ENCODE data around the gene RORC.

Gene RORC

GRCh38 chr1:151819976-151820623 lies 11.5 kb downstream of the RORC start:
- TF ChIP-seq Cebpa-rat (IDR thresholded peaks at IDR 0.05): no peak
- H3K4me1 ChIP-seq: peaks cover 99% of the 10 kb centered on the region
- H3K4me3 ChIP-seq: no peak overlapping the region
- H3K4me2 ChIP-seq: peak overlapping the region; percentile 86
- no peaks in the 10 kb centered on the region for H3K36me3 ChIP-seq
- H3K27me3 ChIP-seq: no peaks in the 10 kb centered on the region
- H3K9me3 ChIP-seq: no peaks in the 10 kb centered on the region
- H4K20me1 ChIP-seq: no peaks in the 10 kb centered on the region
- peak overlapping the region; percentile 77; the same call in 1 of the 2 replicates for H3K27ac ChIP-seq
- no peak overlapping the region for H3K9ac ChIP-seq

- H4K20me1 ChIP-seq: no peaks in the 10 kb centered on the region
- no peak for TF ChIP-seq Cebpa-rat (IDR thresholded peaks at IDR 0.05)
- H3K27ac ChIP-seq: peak overlapping the region; percentile 77
- no peak overlapping the region for H3K9ac ChIP-seq
- H3K4me2 ChIP-seq: peak overlapping the region; percentile 86
- no peak overlapping the region for H3K4me3 ChIP-seq
- H3K27me3 ChIP-seq: no peaks in the 10 kb centered on the region
- no peaks in the 10 kb centered on the region for H3K9me3 ChIP-seq
- H3K4me1 ChIP-seq: peaks cover 99% of the 10 kb centered on the region
- H3K36me3 ChIP-seq: no peaks in the 10 kb centered on the region
Observed at GRCh38 chr1:151819227-151819835, 12.3 kb downstream of the RORC start.

DNA sequence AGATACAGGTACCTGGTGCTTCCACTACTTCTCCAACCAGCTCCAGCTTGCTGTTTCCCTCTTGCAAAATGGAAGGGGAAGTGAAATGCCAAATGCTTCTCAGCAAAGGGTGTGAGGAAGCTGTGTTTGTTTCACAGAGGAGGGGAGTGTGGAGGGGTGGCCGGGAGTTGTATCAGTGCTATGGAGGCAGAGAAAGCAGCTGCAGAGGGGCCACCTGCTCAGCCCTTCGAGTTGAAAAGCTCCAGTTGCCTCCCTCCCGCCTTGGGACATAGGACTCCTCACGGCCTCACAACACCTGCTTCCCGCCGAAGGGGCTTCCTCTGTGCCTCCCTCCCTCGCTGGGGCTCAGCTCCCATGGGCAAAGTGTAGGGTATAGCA lies 14.3 kb downstream of the RORC start:
- Histone ChIP-seq H3K9me3 (no peaks in the 10 kb centered on the region), H3K36me3 (no peaks in the 10 kb centered on the region), H3K27ac (peak overlapping the region; percentile 77), H3K27me3 (no peaks in the 10 kb centered on the region), H3K9ac (peak overlapping the region; percentile 8; the same call in 1 of the 2 replicates), H4K20me1 (no peaks in the 10 kb centered on the region), H3K4me1 (peaks cover 94% of the 10 kb centered on the region), H3K4me2 (peak overlapping the region; percentile 86), H3K4me3 (peak overlapping the region; percentile 34; the same call in 1 of the 2 replicates)
- no peak; the same call in 1 of the 2 replicates for TF ChIP-seq Cebpa-rat (IDR thresholded peaks at IDR 0.05)

- H3K9ac ChIP-seq: peak overlapping the region; percentile 54; the same call in 1 of the 2 replicates
- H3K36me3 ChIP-seq: no peaks in the 10 kb centered on the region
- H3K27me3 ChIP-seq: no peaks in the 10 kb centered on the region
- peak overlapping the region; percentile 86 for H3K4me2 ChIP-seq
- H3K4me1 ChIP-seq: peaks cover 88% of the 10 kb centered on the region
- peak overlapping the region; percentile 77 for H3K27ac ChIP-seq
- peak overlapping the region; percentile 34 for H3K4me3 ChIP-seq
- H4K20me1 ChIP-seq: no peaks in the 10 kb centered on the region
- H3K9me3 ChIP-seq: no peaks in the 10 kb centered on the region
- TF ChIP-seq Cebpa-rat (IDR thresholded peaks at IDR 0.05): no peak
Observed at GRCh38 chr1:151816548-151817352, 14.9 kb downstream of the RORC start.

DNA sequence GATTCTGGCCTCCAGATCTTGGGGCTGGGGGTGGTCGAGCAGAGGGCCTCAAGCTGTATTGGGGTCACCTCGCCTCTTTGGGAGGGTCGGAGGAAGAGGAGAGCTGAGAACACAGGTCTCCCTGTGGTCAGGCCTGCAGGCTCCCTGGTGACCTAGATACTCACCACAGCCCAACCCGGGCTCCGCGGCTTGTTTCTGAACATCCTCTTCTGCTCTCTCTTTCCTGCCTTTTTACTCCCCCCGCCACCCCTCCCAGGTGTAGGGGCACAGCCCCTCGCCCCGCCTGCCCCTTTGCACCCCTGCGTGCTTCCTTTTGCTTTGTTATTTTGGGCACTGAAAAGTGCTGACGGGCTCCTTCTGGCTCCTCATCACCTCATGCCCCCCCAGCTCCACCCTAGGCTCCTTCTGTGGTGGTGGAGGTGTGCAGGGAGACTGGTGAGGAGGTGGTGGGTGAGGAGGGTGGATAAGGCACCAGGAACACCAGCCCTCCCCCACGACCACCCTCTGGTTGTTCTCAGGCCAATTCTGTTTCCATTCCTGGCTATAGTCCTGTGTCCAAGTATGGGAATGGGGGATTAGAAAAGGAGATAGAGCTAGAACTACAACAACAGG lies 15.8 kb downstream of the RORC start:
- Histone ChIP-seq H3K27ac (peak overlapping the region; percentile 77), H4K20me1 (no peaks in the 10 kb centered on the region), H3K4me1 (peaks cover 83% of the 10 kb centered on the region), H3K27me3 (no peaks in the 10 kb centered on the region), H3K4me2 (peak overlapping the region; percentile 86), H3K9ac (peak overlapping the region; percentile 54; the same call in 1 of the 2 replicates), H3K4me3 (peak overlapping the region; percentile 34; the same call in 1 of the 2 replicates), H3K9me3 (no peaks in the 10 kb centered on the region), H3K36me3 (no peaks in the 10 kb centered on the region)
- TF ChIP-seq Cebpa-rat (IDR thresholded peaks at IDR 0.05): no peak

- no peak for TF ChIP-seq Cebpa-rat (IDR thresholded peaks at IDR 0.05)
- Histone ChIP-seq H3K27ac (no peak overlapping the region), H3K4me2 (peak overlapping the region; percentile 86), H3K27me3 (no peaks in the 10 kb centered on the region), H3K9ac (no peak overlapping the region), H3K36me3 (no peaks in the 10 kb centered on the region), H3K9me3 (no peaks in the 10 kb centered on the region), H4K20me1 (no peaks in the 10 kb centered on the region), H3K4me1 (peaks cover 76% of the 10 kb centered on the region), H3K4me3 (no peak overlapping the region)
Observed at GRCh38 chr1:151814971-151815545, 16.5 kb downstream of the RORC start.

DNA sequence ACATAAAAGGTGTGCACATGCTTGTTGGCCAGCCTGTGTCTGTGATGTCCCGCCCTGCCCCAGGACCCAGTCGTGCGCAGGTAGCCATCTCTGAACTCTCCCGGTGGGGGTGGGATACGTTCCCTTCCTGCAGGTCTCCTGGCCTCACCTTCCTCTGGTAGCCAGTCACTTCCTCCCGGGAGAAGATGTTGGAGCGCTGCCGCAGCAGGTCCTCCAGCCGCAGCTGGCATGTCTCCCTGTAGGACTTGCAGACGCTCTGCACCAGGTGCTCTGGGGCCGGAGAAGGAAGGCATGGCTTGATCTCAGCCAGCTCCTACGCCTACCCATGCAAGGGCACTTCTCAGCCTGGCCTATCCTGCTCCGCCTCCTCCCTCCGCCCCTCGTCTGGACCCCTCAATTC lies 17.2 kb downstream of the RORC start:
- H3K4me1 ChIP-seq: peaks cover 72% of the 10 kb centered on the region
- TF ChIP-seq Cebpa-rat (IDR thresholded peaks at IDR 0.05): no peak
- H4K20me1 ChIP-seq: no peaks in the 10 kb centered on the region
- no peak overlapping the region for H3K4me3 ChIP-seq
- H3K9ac ChIP-seq: no peak overlapping the region
- H3K27me3 ChIP-seq: no peaks in the 10 kb centered on the region
- H3K27ac ChIP-seq: no peak overlapping the region
- no peaks in the 10 kb centered on the region for H3K36me3 ChIP-seq
- peak overlapping the region; percentile 86 for H3K4me2 ChIP-seq
- H3K9me3 ChIP-seq: no peaks in the 10 kb centered on the region

DNA sequence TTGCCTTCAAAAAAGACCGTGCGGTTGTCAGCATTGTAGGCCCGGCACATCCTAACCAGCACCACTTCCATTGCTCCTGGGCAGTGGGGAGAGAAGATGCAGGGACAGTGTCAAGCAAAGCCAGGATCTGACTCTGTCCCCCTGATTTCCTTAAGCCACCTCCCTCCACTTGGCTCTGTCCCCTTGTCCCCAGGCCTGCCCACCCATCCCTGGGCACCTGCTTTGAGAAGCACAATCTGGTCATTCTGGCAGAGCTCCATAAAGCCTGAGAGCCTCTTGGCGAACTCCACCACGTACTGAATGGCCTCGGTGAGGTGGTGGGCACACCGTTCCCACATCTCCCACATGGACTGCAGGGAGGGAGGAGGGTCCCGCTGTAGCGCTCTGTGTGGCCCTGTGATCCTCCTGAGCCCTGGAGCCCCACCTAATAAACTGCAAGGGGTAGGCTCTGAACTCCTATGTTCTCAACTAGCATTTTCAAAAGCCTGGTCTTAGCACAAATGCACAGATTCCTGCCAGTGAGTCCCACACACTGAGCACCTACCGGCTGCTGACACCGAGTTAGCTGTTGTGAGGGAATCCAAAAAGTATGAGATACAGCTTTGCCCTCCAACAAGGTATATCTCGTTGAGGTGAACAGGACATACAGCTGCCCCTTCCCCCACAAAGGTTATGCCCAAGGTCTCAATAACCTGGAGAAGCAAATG lies 18.2 kb downstream of the RORC start:
- Histone ChIP-seq H3K27ac (no peak overlapping the region), H3K9me3 (no peaks in the 10 kb centered on the region), H3K4me2 (no peak overlapping the region), H3K4me1 (peaks cover 72% of the 10 kb centered on the region), H3K36me3 (no peaks in the 10 kb centered on the region), H3K4me3 (no peak overlapping the region), H3K27me3 (no peaks in the 10 kb centered on the region), H3K9ac (no peak overlapping the region), H4K20me1 (no peaks in the 10 kb centered on the region)
- no peak for TF ChIP-seq Cebpa-rat (IDR thresholded peaks at IDR 0.05)

DNA sequence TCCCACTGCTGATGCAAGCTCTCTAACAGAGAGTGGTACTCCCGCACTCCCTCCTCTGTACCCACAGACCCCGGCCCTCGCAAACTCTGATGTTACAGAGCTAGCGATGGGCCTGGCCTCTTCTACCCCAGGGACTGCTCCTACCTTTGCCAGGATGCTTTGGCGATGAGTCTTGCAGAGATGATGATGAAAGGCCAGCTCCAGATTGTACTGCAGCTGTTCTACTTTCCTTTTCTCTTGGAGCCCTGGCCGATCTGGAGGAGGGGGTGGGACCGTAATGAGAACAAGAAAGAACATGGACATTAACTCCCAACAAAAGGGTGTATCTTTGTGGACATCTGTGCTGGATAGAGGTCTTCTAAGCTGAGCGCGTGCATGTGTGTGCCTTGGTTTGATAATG lies 20.4 kb downstream of the RORC start:
- no peak overlapping the region for H3K4me2 ChIP-seq
- no peak overlapping the region for H3K9ac ChIP-seq
- TF ChIP-seq Cebpa-rat (IDR thresholded peaks at IDR 0.05): no peak

More for the DNA sequence above, 20.4 kb downstream of the RORC start:
- H3K36me3 ChIP-seq: no peaks in the 10 kb centered on the region
- H3K9me3 ChIP-seq: no peaks in the 10 kb centered on the region
- no peaks in the 10 kb centered on the region for H4K20me1 ChIP-seq
- H3K4me1 ChIP-seq: peaks cover 72% of the 10 kb centered on the region
- no peak overlapping the region for H3K4me3 ChIP-seq
- no peak overlapping the region for H3K27ac ChIP-seq
- H3K27me3 ChIP-seq: no peaks in the 10 kb centered on the region

Data from BLaER1 (cell line).